ENCODE results near the gene VPS37B. TPM values are rescaled to one million over a fixed set of nuclear protein-coding genes. Genes with fewer than 3 reads are reported as not detected.

VPS37B gene
- polyA plus RNA-seq, 1 of the 3 experiments (the other 2 are of a cell fraction): 41.1 TPM

- no peaks in the 10 kb centered on the region for H3K36me3 ChIP-seq (replicated peaks in 1 of 2; ENCODE audit: control insufficient read depth in 1 of 2, insufficient read depth in 2 of 2, low read length in 1 of 2)
- no peak overlapping the region; a peak in 1 of 4 replicates for H3K27ac ChIP-seq (ENCODE audit: low read depth in 2 of 2, low read length in 1 of 2)
- WGBS (ENCODE audit: low lambda C conversion rate): 26% methylated on average over 34 of the region's 42 CpGs
- H4K20me1 ChIP-seq (ENCODE audit: insufficient read depth): no peaks in the 10 kb centered on the region
- peak overlapping the region; percentile 90 for H2AFZ ChIP-seq (ENCODE audit: low read depth)
- peak overlapping the region; percentile 95 for H3K4me2 ChIP-seq
- CTCF ChIA-PET: interaction anchor here (0.6 to 4.9 kb wide), 7 partner anchors 9 to 845 kb away, joined by 3 to 24 read pairs (median 7); no protein-coding TSS in a partner anchor
- peak overlapping the region; percentile 64; the same call in 1 of the 2 replicates for H3K9ac ChIP-seq
- TF ChIP-seq MXI1 (IDR thresholded peaks at IDR 0.05; ENCODE audit: low read depth, low read length) (0 out of 2 replicates have a peak, but pooled peaks have one; percentile 1), RAD21 (IDR thresholded peaks at IDR 0.05; ENCODE audit: low read length) (no peak)
- peak; percentile 41 for DNase-seq
- H3K9me2 ChIP-seq: no peaks in the 10 kb centered on the region
- no peaks in the 10 kb centered on the region for H3K9me3 ChIP-seq
- H3K79me2 ChIP-seq (ENCODE audit: insufficient read depth): peaks cover 27% of the 10 kb centered on the region
- peaks cover 25% of the 10 kb centered on the region for H3F3A ChIP-seq (replicated peaks; ENCODE audit: insufficient read depth)
- peak overlapping the region; percentile 72 to 93 for H3K4me3 ChIP-seq (ENCODE audit: low read depth in 2 of 2, low read length in 1 of 2)
- H3K27me3 ChIP-seq (ENCODE audit: insufficient read depth): no peaks in the 10 kb centered on the region
- POLR2A ChIA-PET: no interaction called here
- H3K4me1 ChIP-seq (ENCODE audit: control insufficient read depth in 1 of 2, insufficient read depth in 2 of 2, low read depth in 1 of 2, low read length in 1 of 2): peaks cover 10 to 24% of the 10 kb centered on the region in 2 experiments
These were observed 59.6 kb downstream of the VPS37B start for GRCh38 chr12:122836027-122836921.

- H3K36me3 ChIP-seq (replicated peaks in 1 of 2; ENCODE audit: control insufficient read depth in 1 of 2, insufficient read depth in 2 of 2, low read length in 1 of 2): no peaks in the 10 kb centered on the region
- H3K9me2 ChIP-seq: no peaks in the 10 kb centered on the region
- 0% methylated on average over 4 of the region's 43 CpGs for WGBS (ENCODE audit: low lambda C conversion rate)
- peak overlapping the region; percentile 64; the same call in 1 of the 2 replicates for H3K9ac ChIP-seq
- no peak for TF ChIP-seq GATA2 (CRISPR knock-in tag; IDR thresholded peaks at IDR 0.05)
- TF ChIP-seq JUND (IDR thresholded peaks at IDR 0.05): no peak
- no peak for TF ChIP-seq EZH2phosphoT487 (IDR thresholded peaks at IDR 0.05; ENCODE audit: borderline replicate concordance, low read depth)
- H3K4me3 ChIP-seq (ENCODE audit: low read depth in 2 of 2, low read length in 1 of 2): peak overlapping the region; percentile 72 to 93
- no peaks in the 10 kb centered on the region for H4K20me1 ChIP-seq (ENCODE audit: insufficient read depth)
- H2AFZ ChIP-seq (ENCODE audit: low read depth): peak overlapping the region; percentile 90
- POLR2A ChIA-PET: no interaction called here
- CTCF ChIA-PET: interaction anchor here (0.9 to 4.9 kb wide), 6 partner anchors 10 to 42 kb away, joined by 3 to 24 read pairs (median 7); no protein-coding TSS in a partner anchor
- peak; percentile 83 for DNase-seq
- H3K9me3 ChIP-seq: no peaks in the 10 kb centered on the region
- no peaks in the 10 kb centered on the region for H3K27me3 ChIP-seq (ENCODE audit: insufficient read depth)
- peak overlapping the region; percentile 95 for H3K4me2 ChIP-seq
- H3K4me1 ChIP-seq (ENCODE audit: control insufficient read depth in 1 of 2, insufficient read depth in 2 of 2, low read depth in 1 of 2, low read length in 1 of 2): peaks cover 7 to 18% of the 10 kb centered on the region in 2 experiments; a peak in 2 of 4 replicates
- no peak overlapping the region for H3K27ac ChIP-seq (ENCODE audit: low read depth in 2 of 2, low read length in 1 of 2)
- peaks cover 27% of the 10 kb centered on the region for H3K79me2 ChIP-seq (ENCODE audit: insufficient read depth)
- peaks cover 22% of the 10 kb centered on the region for H3F3A ChIP-seq (replicated peaks; ENCODE audit: insufficient read depth)
These were observed 60.2 kb downstream of the VPS37B start for GRCh38 chr12:122835750-122836026.

- peak within 1 kb of the TSS; percentile 90 for H2AFZ ChIP-seq (ENCODE audit: low read depth)
- H3F3A ChIP-seq (replicated peaks; ENCODE audit: insufficient read depth): peaks cover 17% of the 10 kb centered on the region
- POLR2A ChIA-PET: no interaction called here
- peaks cover 26% of the 10 kb centered on the region for H3K79me2 ChIP-seq (ENCODE audit: insufficient read depth)
- no peaks in the 10 kb centered on the region for H3K27me3 ChIP-seq (ENCODE audit: insufficient read depth)
- no peak for TF ChIP-seq USF1 (IDR thresholded peaks at IDR 0.05; ENCODE audit: borderline replicate concordance, low read depth)
- no peak for TF ChIP-seq USF2 (IDR thresholded peaks at IDR 0.05; ENCODE audit: borderline replicate concordance, low read depth, low read length)
- no peak for TF ChIP-seq ELF1 (IDR thresholded peaks at IDR 0.05)
- 0 out of 2 replicates have a peak, but pooled peaks have one; percentile 5 for TF ChIP-seq MXI1 (IDR thresholded peaks at IDR 0.05; ENCODE audit: low read depth, low read length)
- no peak for TF ChIP-seq EZH2phosphoT487 (IDR thresholded peaks at IDR 0.05; ENCODE audit: borderline replicate concordance, low read depth)
- TF ChIP-seq JUND (IDR thresholded peaks at IDR 0.05): no peak
- no peak for TF ChIP-seq PBX3 (IDR thresholded peaks at IDR 0.05)
- no peak for TF ChIP-seq RCOR1 (IDR thresholded peaks at IDR 0.05; ENCODE audit: low read length)
- peaks cover 7 to 13% of the 10 kb centered on the region in 2 experiments; a peak in 2 of 4 replicates for H3K4me1 ChIP-seq (ENCODE audit: control insufficient read depth in 1 of 2, insufficient read depth in 2 of 2, low read depth in 1 of 2, low read length in 1 of 2)
- no peaks in the 10 kb centered on the region for H3K9me3 ChIP-seq
- WGBS (ENCODE audit: low lambda C conversion rate): under 1% methylated on average over 21 of the region's 85 CpGs
- peak within 1 kb of the TSS; percentile 55 to 89; a peak in 3 of 4 replicates for H3K27ac ChIP-seq (ENCODE audit: low read depth in 2 of 2, low read length in 1 of 2)
- H3K4me3 ChIP-seq (ENCODE audit: low read depth in 2 of 2, low read length in 1 of 2): peak within 1 kb of the TSS; percentile 72 to 93
- CTCF ChIA-PET: interaction anchor here (1.3 to 4.9 kb wide), 9 partner anchors 9 to 115 kb away, joined by 4 to 24 read pairs (median 7); no protein-coding TSS in a partner anchor
- peak within 1 kb of the TSS; percentile 64; the same call in 1 of the 2 replicates for H3K9ac ChIP-seq
- H3K9me2 ChIP-seq: no peaks in the 10 kb centered on the region
- DNase-seq: peak; percentile 94
- no peaks in the 10 kb centered on the region for H3K36me3 ChIP-seq (replicated peaks in 1 of 2; ENCODE audit: control insufficient read depth in 1 of 2, insufficient read depth in 2 of 2, low read length in 1 of 2)
- peak within 1 kb of the TSS; percentile 95 for H3K4me2 ChIP-seq
- no peaks in the 10 kb centered on the region for H4K20me1 ChIP-seq (ENCODE audit: insufficient read depth)
These were observed 60.8 kb downstream of the VPS37B start, which contains the start of gene HIP1R for GRCh38 chr12:122834921-122835749. HIP1R (plus strand) TSS chr12:122835457; CDS start chr12:122835551, 94 bp downstream.

All from SK-N-SH (cell line).